H9 (cell line): Measurements from ENCODE around the gene ABCC11. TPM values are rescaled to one million over a fixed set of nuclear protein-coding genes. Genes with fewer than 3 reads are reported as not detected.

ENCODE experiments used
- DNase-seq: peaks from one replicate; pipeline ENCODE4 v3.0.0-alpha.2; 2017
- H2AFZ ChIP-seq: one replicate; pipeline ENCODE4 v1.6.1; 2013; ENCODE audit warnings: mild to moderate bottlenecking, low read length, control low read depth, moderate library complexity
- H2AK5ac ChIP-seq: 2 replicates; pipeline ENCODE4 v1.6.1; 2013; ENCODE audit warnings: low read length, control low read depth, mixed read lengths; ENCODE audit not compliant: insufficient read length
- H2BK120ac ChIP-seq: one replicate; pipeline ENCODE4 v1.6.1; 2013; ENCODE audit warnings: low read depth, mild to moderate bottlenecking, low read length, control low read depth, inconsistent platforms; ENCODE audit not compliant: poor library complexity, severe bottlenecking
- H2BK12ac ChIP-seq: 2 replicates; pipeline ENCODE4 v1.6.1; 2013; ENCODE audit warnings: low read length, control low read depth, mixed read lengths, low read depth; ENCODE audit not compliant: insufficient read length
- H2BK15ac ChIP-seq: 2 replicates; pipeline ENCODE4 v1.6.1; 2013; ENCODE audit warnings: low read depth, low read length, control low read depth
- H2BK20ac ChIP-seq: one replicate; pipeline ENCODE4 v1.6.1; 2013; ENCODE audit warnings: low read depth, mild to moderate bottlenecking, low read length, control low read depth, inconsistent platforms; ENCODE audit not compliant: poor library complexity, severe bottlenecking
- H2BK5ac ChIP-seq: 2 replicates; pipeline ENCODE4 v1.6.1; 2013; ENCODE audit warnings: low read length, control low read depth, mixed read lengths; ENCODE audit not compliant: insufficient read length
- H3K14ac ChIP-seq: 2 replicates; pipeline ENCODE4 v1.6.1; 2013; ENCODE audit warnings: low read length, control low read depth; ENCODE audit not compliant: insufficient read depth
- H3K18ac ChIP-seq: 2 replicates; pipeline ENCODE4 v1.6.1; 2013; ENCODE audit warnings: low read depth, mild to moderate bottlenecking, mixed read lengths, low read length, control low read depth; ENCODE audit not compliant: insufficient read length
- H3K23ac ChIP-seq: 2 replicates; pipeline ENCODE4 v1.6.1; 2013; ENCODE audit warnings: low read length, control low read depth, mixed read lengths, low read depth; ENCODE audit not compliant: insufficient read length
- H3K23me2 ChIP-seq: 2 replicates; pipeline ENCODE4 v1.6.1; 2013; ENCODE audit warnings: low read depth, mild to moderate bottlenecking, mixed read lengths, low read length, control low read depth; ENCODE audit not compliant: insufficient read length, poor library complexity, severe bottlenecking
- H3K27ac ChIP-seq: 2 replicates; pipeline ENCODE4 v1.5.1; 2013; ENCODE audit warnings: low read length, control low read depth, mixed read lengths, low read depth; ENCODE audit not compliant: insufficient read length
- H3K27me3 ChIP-seq: 2 replicates; pipeline ENCODE4 v1.6.1; 2013; ENCODE audit warnings: low read length, control low read depth, inconsistent platforms; ENCODE audit not compliant: insufficient read depth
- H3K4ac ChIP-seq: 2 replicates; pipeline ENCODE4 v1.6.1; 2013; ENCODE audit warnings: low read depth, mild to moderate bottlenecking, control low read depth, inconsistent platforms, low read length, moderate library complexity
- H3K4me1 ChIP-seq: 2 replicates; pipeline ENCODE4 v1.6.1; 2013; ENCODE audit warnings: low read length, control low read depth, inconsistent platforms; ENCODE audit not compliant: insufficient read depth
- H3K4me2 ChIP-seq: 2 replicates; pipeline ENCODE4 v1.6.1; 2013; ENCODE audit warnings: low read length, control low read depth, mixed read lengths; ENCODE audit not compliant: insufficient read length, insufficient read depth
- H3K56ac ChIP-seq: 2 replicates; pipeline ENCODE4 v1.6.1; 2013; ENCODE audit warnings: low read depth, mild to moderate bottlenecking, mixed read lengths, low read length, control low read depth; ENCODE audit not compliant: insufficient read length
- H3K79me1 ChIP-seq: 2 replicates; pipeline ENCODE4 v1.6.1; 2013; ENCODE audit warnings: low read depth, mild to moderate bottlenecking, moderate library complexity, low read length, control low read depth, inconsistent platforms; ENCODE audit not compliant: insufficient read depth, poor library complexity, severe bottlenecking
- H3K79me2 ChIP-seq: 2 replicates; pipeline ENCODE4 v1.6.1; 2013; ENCODE audit warnings: low read length, control low read depth, inconsistent platforms; ENCODE audit not compliant: insufficient read depth
- H3K9ac ChIP-seq: 2 replicates; pipeline ENCODE4 v1.6.1; 2013; ENCODE audit warnings: low read length, control low read depth, mixed read lengths; ENCODE audit not compliant: insufficient read length; ENCODE audit errors: extremely low read depth
- H3K9me3 ChIP-seq: one replicate; pipeline ENCODE4 v1.6.1; 2013; ENCODE audit warnings: low read depth, low read length, inconsistent platforms; ENCODE audit not compliant: control insufficient read depth
- H3T11ph ChIP-seq: one replicate; pipeline ENCODE4 v1.6.1; 2013; ENCODE audit warnings: mild to moderate bottlenecking, low read length, control low read depth, inconsistent platforms
- H4K20me1 ChIP-seq: one replicate; pipeline ENCODE4 v1.6.1; 2013; ENCODE audit not compliant: control insufficient read depth, insufficient read length, insufficient read depth
- H4K5ac ChIP-seq: 2 replicates; pipeline ENCODE4 v1.6.1; 2013; ENCODE audit warnings: low read depth, mild to moderate bottlenecking, mixed read lengths, low read length, control low read depth; ENCODE audit not compliant: insufficient read length
- H4K8ac ChIP-seq: replicated peaks from 2 replicates; pipeline ENCODE4 v1.6.1; 2013; ENCODE audit warnings: low read length, control low read depth, mixed read lengths, low read depth; ENCODE audit not compliant: insufficient read length
- H4K91ac ChIP-seq: 2 replicates; pipeline ENCODE4 v1.6.1; 2013; ENCODE audit warnings: low read depth, mild to moderate bottlenecking, moderate library complexity, mixed read lengths, low read length, control low read depth; ENCODE audit not compliant: insufficient read length
- H3K27ac Mint-ChIP-seq, 3 experiments: 2 replicates in 2 of 3; 3 replicates in 1 of 3; pipeline ENCODE4 v1.8.0; 2020 to 2021; ENCODE audit warnings: mixed read lengths in 3 of 3, mild to moderate bottlenecking in 1 of 3, moderate library complexity in 1 of 3
- H3K27me3 Mint-ChIP-seq: 2 replicates; pipeline ENCODE4 v1.8.0; 2021; ENCODE audit warnings: low read depth, mild to moderate bottlenecking, moderate library complexity, mixed read lengths
- H3K36me3 Mint-ChIP-seq, 3 experiments: 2 replicates in 2 of 3; 3 replicates in 1 of 3; pipeline ENCODE4 v1.8.0; 2020 to 2021; ENCODE audit warnings: low read depth in 3 of 3, mixed read lengths in 3 of 3; ENCODE audit not compliant: insufficient read depth in 1 of 3
- H3K4me1 Mint-ChIP-seq, 2 experiments: 2 replicates each; pipeline ENCODE4 v1.8.0; 2020; ENCODE audit warnings: mixed read lengths in 2 of 2
- H3K4me3 Mint-ChIP-seq, 2 experiments: 2 replicates in 1 of 2; 3 replicates in 1 of 2; pipeline ENCODE4 v1.8.0; 2020 to 2021; ENCODE audit warnings: mild to moderate bottlenecking in 2 of 2, mixed read lengths in 2 of 2, moderate library complexity in 1 of 2
- H3K9me3 Mint-ChIP-seq, 2 experiments: 2 replicates in 1 of 2; 3 replicates in 1 of 2; pipeline ENCODE4 v1.8.0; 2020; ENCODE audit warnings: mild to moderate bottlenecking in 2 of 2, mixed read lengths in 2 of 2, moderate library complexity in 1 of 2
- CTCF ChIP-seq: fragments of 200-600 bp; sonication (generic); conservative IDR thresholded peaks from 3 replicates; pipeline ENCODE4 v1.8.0; 2021; ENCODE audit warnings: antibody characterized with exemption, mild to moderate bottlenecking
- WGBS: extraction: QIAGEN DNeasy Blood & Tissue Kit; methylation state at CpG from one replicate; pipeline ENCODE4 v1.1.7; 2013; ENCODE audit warnings: missing lambda C conversion rate, low lambda C conversion rate, mixed read lengths; ENCODE audit not compliant: insufficient read length; ENCODE audit errors: extremely low coverage; 5-methylcytosine and 5-hydroxymethylcytosine counted together
- total RNA-seq: library from RNA; stranded (reverse); gene quantifications from 2 replicates; pipeline ENCODE4 v1.2.1, GENCODE V29; 2021

ABCC11 gene
- total RNA-seq, 1 experiment from 2014 or later, result 0.33 TPM

GRCh38 chr16:48225456-48225855 lies 21.9 kb downstream of the ABCC11 start:
- Histone ChIP-seq H2BK15ac (no peak overlapping the region), H3K14ac (no peak overlapping the region), H3K79me1 (no peaks in the 10 kb centered on the region), H2BK12ac (no peak overlapping the region), H3K4me2 (no peak overlapping the region), H2BK5ac (no peak overlapping the region), H3K4me1 (no peaks in the 10 kb centered on the region), H3K27me3 (no peaks in the 10 kb centered on the region), H4K5ac (no peak overlapping the region), H3K9ac (no peak overlapping the region), H4K91ac (no peak overlapping the region), H3K56ac (no peak overlapping the region), H2AK5ac (no peak overlapping the region), H2BK20ac (no peak overlapping the region), H3K79me2 (no peaks in the 10 kb centered on the region), H3K18ac (no peak overlapping the region), H3K9me3 (no peaks in the 10 kb centered on the region), H2AFZ (no peak overlapping the region), H3T11ph (no peak overlapping the region), H3K23ac (no peak overlapping the region), H2BK120ac (no peak overlapping the region), H3K27ac (no peak overlapping the region), H3K4ac (no peak overlapping the region), H4K20me1 (no peaks in the 10 kb centered on the region), H3K23me2 (no peaks in the 10 kb centered on the region), H4K8ac (no peak overlapping the region)
- Mint-ChIP-seq H3K27ac (no peak overlapping the region), H3K4me3 (no peak overlapping the region), H3K36me3 (no peaks in the 10 kb centered on the region), H3K9me3 (no peaks in the 10 kb centered on the region), H3K4me1 (no peaks in the 10 kb centered on the region), H3K27me3 (no peaks in the 10 kb centered on the region; the same call in 1 of the 2 replicates)
- TF ChIP-seq CTCF, result no peak
- DNase-seq, result no peak
- WGBS, result no CpG with 5 or more reads among the region's 5 CpGs
